ENCODE data around the gene DRAXIN.

DRAXIN gene

DNA sequence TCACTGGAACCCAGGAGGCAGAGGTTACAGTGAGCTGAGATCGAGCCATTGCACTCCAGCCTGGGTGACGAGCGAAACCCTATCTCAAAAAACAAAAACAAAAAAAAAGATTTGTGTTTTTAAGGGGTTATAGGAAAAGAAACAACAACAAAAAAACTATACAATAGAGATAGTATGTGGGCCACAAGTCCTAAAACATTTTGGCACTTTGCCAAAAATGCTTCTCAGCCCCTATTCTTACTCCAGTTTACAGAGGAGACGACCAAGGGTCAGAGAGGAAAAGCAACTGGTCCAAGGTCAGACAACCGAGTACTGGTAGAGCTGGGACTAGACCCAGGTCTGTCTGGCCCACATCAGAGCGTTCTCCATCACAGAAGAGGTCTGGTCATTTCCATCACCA lies 33.9 kb upstream of the DRAXIN start:
- no peak for DNase-seq

GRCh38 chr1:11658542-11658941 lies 33.0 kb upstream of the DRAXIN start:
- no peak for DNase-seq

- no peak for DNase-seq
These were observed 31.8 kb upstream of the DRAXIN start for GRCh38 chr1:11659748-11660147.

DNA sequence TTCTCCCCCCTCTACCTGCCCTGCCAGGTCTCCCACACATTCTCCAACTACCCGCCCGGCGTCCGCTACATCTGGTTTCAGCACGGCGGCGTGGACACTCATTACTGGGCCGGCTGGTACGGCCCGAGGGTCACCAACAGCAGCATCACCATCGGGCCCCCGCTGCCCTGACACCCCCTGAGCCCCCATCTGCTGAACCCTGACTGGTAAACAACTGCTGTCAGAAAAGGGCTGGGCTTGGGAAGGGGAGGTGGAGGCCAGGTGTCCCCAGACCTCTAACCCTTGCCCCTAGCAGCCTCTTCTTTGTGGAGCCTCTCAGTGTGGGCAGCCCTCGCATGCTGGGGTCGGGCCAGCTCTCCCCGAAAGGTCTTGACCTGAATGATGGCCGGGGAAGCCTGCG lies 30.4 kb upstream of the DRAXIN start:
- DNase-seq = no peak

- DNase-seq = peak; percentile 64
These were observed 27.0 kb upstream of the DRAXIN start for GRCh38 chr1:11664336-11665065.

GRCh38 chr1:11668516-11668915 lies 23.0 kb upstream of the DRAXIN start:
- DNase-seq = no peak

DNA sequence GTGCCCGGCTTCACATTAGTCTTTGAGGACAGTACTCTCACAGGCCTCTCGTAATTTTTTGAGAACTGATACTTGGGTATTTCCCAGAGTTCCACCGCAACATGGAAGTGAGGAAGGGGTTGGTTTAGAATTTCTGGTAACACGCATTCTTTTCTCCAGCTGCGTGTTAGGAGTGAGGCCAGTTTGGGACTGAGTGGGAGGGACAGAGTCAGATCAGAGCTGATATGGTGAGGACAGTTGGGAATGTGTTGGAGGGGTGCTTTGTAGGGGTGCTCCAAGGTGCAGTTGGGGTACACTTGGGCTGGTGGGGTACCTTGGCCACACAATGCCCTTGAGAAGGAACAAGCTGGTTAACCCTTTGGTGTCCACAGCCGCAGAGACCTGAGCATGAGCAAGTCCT lies 20.8 kb upstream of the DRAXIN start:
- no peak for DNase-seq

DNA sequence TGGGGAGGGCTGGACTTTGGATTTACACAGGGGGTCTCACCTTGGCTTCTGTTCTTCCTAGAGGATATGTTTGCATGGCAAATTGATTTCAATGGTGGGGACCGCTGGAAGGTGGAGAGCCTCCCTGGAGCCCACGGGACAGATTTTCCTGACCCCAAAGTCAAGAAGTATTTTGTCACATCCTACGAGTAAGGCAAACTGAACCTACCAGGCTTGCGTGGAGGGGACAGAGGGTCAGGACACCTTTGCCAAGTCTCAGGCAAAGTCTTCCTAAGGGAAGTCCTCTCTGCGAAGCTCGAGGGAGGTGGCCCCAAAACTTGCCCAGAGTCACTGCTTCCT lies 20.3 kb upstream of the DRAXIN start:
- no peak for DNase-seq

- no peak for DNase-seq
These were observed 19.8 kb upstream of the DRAXIN start for GRCh38 chr1:11671544-11672286.

- DNase-seq = no peak
These were observed 18.3 kb upstream of the DRAXIN start for GRCh38 chr1:11673089-11673769.

DNA sequence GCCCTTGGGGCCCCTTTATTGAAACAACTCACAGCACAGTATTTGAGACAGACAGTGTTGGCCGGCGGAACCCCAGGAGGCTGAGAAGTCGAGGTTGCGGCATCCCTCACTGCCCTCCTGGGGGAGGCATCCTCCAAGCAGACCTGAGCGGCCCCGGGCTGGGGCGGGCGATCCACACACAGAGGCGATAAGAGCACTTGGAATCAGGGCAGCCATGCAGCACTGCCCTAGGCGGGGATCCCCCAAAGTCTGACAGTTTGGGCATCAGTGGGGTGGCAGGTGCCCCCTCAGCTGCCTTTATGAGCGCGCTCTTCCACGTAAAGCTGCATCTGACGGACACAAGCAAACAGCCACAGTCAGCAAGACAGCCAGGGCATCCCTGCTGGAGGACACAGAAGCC lies 17.0 kb upstream of the DRAXIN start:
- DNase-seq = no peak

GRCh38 chr1:11675325-11675724 lies 16.2 kb upstream of the DRAXIN start:
- DNase-seq = no peak

GRCh38 chr1:11676386-11677103 lies 15.0 kb upstream of the DRAXIN start:
- DNase-seq = no peak

GRCh38 chr1:11678442-11678841 lies 13.1 kb upstream of the DRAXIN start:
- no peak for DNase-seq

DNA sequence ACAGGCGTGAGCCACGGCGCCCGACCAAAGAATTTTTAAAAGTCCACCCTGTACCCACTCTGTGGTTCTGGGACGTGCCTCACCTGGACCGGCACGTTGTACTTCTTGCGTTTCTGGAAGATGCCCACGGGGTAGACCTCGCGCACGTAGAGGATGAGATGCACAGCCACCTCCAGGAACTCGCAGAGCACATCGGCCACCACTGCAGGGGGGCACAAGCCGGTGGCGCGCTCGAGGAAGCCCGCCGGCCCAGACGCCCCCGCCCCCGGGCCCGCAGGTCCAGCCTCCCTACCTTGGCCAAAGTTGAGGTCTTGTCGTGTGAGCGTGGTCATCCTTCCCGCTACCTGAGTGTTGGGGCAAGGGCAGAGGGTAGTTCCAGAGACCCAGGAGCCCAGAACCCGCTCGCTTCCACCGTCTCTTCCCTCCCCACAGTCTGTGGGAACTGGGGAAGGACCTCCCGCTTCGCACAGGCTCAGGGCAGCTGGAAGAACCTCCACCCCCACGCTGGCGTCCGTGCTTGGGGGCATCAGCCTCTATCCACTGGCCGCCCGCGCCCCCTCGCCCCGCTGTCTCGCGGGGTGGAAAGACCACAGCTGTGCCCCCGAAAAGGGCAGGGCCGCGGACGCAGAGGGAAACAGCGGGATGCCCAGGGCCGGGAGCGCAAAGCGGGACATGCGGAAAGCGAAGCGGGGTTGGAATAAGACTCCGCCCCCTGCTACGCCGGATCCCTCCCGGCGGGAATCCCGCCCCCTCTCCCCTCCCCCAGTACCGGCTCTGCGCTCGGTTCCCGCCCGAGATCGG lies 11.0 kb upstream of the DRAXIN start:
- no peak for DNase-seq

DNA sequence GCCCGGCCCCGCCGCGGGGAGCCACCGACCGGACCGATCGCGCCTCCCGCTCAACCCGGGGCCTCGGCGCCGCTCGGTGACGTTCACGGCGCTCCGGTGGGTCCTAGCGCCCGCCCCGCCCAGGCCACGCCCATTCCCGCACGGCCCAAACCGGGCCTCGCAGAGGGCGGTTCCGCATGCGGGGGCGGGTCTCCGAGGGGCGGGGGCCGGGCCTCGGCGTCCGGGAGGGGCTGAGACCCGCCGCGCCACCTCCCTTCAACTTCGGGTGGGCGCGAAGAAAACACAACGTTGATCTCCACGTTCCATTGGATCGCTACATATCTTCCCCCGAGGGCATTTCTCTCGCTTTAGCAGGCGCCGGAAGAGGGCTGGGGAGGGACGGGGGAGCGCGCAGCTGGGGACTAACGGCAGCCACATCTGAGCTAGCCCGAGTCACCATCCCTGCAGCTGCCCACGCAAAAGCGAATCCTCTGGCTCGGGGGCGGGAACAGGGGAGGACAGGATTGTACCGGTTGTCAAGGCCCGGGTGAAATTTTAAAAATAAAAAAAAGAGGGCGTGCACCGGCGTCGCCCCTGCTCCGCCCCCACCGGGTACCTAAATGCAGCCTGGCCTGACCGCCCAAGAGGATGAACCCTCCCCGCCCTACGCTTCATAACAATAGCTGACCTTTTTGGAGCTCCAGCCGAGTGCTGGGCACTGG lies 10.3 kb upstream of the DRAXIN start, which contains the start of gene MAD2L2:
TSS of gene MAD2L2 (minus strand) at position 78 of the 701 bp plus-strand sequence. CDS start 547 bp downstream, outside the sequence.
- peak; percentile 91 for DNase-seq

DNA sequence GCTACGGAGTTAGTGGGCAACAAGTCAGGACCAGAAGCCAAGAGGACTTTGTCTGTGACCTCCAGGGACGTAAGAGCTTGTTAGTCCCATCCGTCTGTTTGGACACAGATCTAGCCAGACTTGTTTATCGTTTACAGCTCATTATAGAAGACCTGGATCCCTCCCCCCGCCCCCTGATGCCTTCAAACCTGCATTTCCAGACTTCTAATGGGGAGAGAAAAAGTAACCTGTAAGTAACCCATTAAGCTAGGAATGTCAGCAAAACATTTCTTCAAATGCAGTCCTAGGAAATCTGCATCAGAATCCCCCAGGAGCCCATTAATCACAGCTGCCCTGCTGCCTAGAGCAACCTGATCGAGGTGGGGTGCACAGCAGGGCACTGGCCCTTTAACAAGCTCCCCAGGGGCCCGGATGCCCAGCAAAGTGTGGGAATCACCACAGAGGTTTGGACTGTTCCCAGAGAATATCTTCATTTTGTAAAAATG lies 9.2 kb upstream of the DRAXIN start:
- DNase-seq = no peak

DNA sequence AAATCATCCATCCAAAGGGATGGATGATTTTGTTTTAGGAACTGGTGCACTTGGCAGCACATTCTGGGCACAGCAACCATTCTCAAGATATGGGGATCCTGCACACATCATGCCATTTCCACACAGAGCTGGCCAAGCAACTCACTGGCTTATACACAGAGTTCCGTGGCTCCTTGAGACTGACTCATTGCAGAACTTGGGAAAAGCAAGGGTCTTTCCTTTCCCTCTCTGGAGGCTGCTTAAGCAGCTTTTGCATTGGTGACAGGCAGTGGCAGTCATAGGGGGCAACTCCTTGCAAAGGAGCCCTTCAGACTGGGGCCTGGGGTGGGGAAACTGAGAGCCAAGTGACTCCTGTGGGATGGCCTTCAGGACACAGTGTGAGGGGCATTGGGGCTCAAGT lies 8.7 kb upstream of the DRAXIN start:
- DNase-seq = no peak

DNA sequence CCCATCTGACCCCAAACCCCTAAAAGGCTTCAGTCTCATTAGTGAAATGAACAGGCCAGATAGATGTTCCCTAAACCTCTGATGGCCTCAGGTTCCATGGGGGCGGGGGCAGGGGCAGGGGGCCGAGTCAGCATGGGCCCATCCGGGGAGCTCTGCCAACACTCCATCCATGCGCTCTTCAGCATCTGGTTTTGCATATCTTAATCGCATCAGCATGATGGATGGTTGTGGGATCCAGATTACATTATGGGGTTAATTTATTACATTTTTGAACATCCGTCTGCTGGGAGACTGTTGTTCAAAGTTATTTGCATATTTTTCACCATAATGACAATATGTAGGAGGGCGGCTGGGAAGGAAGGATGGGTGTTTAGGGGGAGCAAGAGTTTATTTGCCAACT lies 7.4 kb upstream of the DRAXIN start:
- no peak for DNase-seq

DNA sequence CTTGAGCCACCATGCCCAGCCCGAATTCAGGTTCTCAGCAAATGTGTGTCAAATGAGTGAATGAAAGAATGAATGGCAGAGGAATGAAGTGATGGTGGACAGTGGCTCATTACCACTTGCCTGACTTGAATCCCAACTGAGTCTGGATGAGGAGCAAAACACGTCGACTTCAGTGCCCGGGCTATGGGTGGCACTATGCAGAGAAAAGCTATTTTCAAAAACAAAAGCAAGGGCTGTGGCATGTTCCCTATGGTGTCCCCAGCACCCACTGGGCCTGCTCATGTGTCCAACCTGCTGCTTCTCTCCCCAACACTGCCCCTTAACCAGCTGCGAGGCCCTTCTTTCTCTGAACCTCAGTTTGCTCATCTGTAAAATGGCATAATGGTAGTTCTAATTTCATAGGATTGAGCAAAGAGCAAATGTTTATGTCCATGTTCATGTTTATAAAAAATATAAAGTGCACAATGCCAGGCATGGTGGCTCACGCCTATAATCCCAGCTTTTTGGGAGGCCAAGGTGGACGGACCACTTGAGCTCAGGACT lies 6.2 kb upstream of the DRAXIN start:
- no peak for DNase-seq

DNA sequence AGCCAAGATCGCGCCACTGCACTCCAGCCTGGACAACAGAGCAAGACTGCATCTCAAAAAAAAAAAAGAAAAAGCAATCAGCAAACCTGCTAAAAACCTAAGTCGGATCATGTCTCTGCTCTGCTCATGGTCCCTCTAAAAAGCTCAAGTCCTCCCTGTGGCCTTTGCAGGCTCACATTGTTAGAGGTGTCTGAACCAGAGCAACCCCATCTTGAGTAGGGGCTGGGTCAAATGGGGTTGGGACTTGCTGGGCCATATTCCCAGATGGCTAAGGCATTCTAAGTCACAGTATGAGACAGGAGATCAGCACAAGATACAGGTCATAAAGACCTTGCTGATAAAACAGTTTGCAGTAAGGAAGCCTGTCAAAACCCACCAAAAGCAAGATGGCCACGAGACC lies 3.0 kb upstream of the DRAXIN start:
- DNase-seq = no peak
